Nephron (organoid): ENCODE results near the gene XPO6.

ENCODE experiments used
- H3K27ac Mint-ChIP-seq, 3 experiments: 2 replicates each; pipeline ENCODE4 v1.8.0; 2020; ENCODE audit warnings: mixed read lengths in 3 of 3, mild to moderate bottlenecking in 2 of 3, moderate library complexity in 1 of 3
- H3K27me3 Mint-ChIP-seq: 2 replicates; pipeline ENCODE4 v1.8.0; 2021; ENCODE audit warnings: low read depth, mild to moderate bottlenecking, moderate library complexity, mixed read lengths
- H3K36me3 Mint-ChIP-seq: 2 replicates; pipeline ENCODE4 v1.8.0; 2020; ENCODE audit warnings: low read depth, mixed read lengths
- H3K4me1 Mint-ChIP-seq: 2 replicates; pipeline ENCODE4 v1.8.0; 2020; ENCODE audit warnings: mixed read lengths
- H3K4me3 Mint-ChIP-seq, 3 experiments: 2 replicates each; pipeline ENCODE4 v1.8.0; 2020; ENCODE audit warnings: mild to moderate bottlenecking in 3 of 3, mixed read lengths in 3 of 3, moderate library complexity in 2 of 3
- H3K9me3 Mint-ChIP-seq: 2 replicates; pipeline ENCODE4 v1.8.0; 2020; ENCODE audit warnings: mixed read lengths
- TF ChIP-seq, protein P1 (sequence below), 3 experiments: fragments of 200-600 bp; sonication (generic); IDR thresholded peaks; one replicate each; pipeline ENCODE4 v1.5.0; 2021; ENCODE audit warnings: antibody characterized with exemption in 3 of 3; ENCODE audit not compliant: unreplicated experiment in 3 of 3

Gene XPO6

GRCh38 chr16:28182183-28182582 is 29.6 kb downstream of the XPO6 start:
- H3K9me3 Mint-ChIP-seq, result peaks cover 3% of the 10 kb centered on the region

DNA sequence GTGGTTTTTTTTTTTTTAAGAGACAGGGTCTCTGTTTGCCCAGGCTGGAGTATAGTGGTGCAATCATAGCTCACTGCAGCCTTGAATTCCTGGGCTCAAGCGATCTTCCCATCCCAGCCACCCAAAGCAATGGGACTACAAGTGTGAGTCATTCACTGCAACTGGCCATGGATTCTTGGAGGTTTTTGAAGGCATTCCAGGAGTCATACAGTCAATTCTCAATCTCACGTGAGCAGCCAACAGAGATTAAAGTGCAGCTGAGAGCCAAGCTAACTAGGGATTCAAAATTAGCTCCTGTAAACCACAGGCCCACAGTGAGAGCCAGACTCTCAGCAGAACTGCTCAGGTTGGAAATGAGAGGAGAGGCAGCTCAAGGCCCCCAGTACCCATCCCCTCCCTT is 30.2 kb downstream of the XPO6 start:
- Mint-ChIP-seq H3K27me3 (no peaks in the 10 kb centered on the region), H3K4me1 (peaks cover 40% of the 10 kb centered on the region), H3K4me3 (no peak overlapping the region), H3K9me3 (peaks cover 3% of the 10 kb centered on the region), H3K27ac (peak overlapping the region in 2 of 3 experiments; percentile 45 to 88), H3K36me3 (peaks cover 33% of the 10 kb centered on the region)
- TF ChIP-seq, protein P1, sequence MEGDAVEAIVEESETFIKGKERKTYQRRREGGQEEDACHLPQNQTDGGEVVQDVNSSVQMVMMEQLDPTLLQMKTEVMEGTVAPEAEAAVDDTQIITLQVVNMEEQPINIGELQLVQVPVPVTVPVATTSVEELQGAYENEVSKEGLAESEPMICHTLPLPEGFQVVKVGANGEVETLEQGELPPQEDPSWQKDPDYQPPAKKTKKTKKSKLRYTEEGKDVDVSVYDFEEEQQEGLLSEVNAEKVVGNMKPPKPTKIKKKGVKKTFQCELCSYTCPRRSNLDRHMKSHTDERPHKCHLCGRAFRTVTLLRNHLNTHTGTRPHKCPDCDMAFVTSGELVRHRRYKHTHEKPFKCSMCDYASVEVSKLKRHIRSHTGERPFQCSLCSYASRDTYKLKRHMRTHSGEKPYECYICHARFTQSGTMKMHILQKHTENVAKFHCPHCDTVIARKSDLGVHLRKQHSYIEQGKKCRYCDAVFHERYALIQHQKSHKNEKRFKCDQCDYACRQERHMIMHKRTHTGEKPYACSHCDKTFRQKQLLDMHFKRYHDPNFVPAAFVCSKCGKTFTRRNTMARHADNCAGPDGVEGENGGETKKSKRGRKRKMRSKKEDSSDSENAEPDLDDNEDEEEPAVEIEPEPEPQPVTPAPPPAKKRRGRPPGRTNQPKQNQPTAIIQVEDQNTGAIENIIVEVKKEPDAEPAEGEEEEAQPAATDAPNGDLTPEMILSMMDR (IDR thresholded peaks at IDR 0.05; ENCODE audit: unreplicated experiment in 3 of 3), result no peak

More at GRCh38 chr16:28182183-28182582, 29.6 kb downstream of the XPO6 start:
- H3K27ac Mint-ChIP-seq, result peak overlapping the region; percentile 45 to 88 (median 53)
- H3K36me3 Mint-ChIP-seq, result peaks cover 27% of the 10 kb centered on the region
- TF ChIP-seq, protein P1 (IDR thresholded peaks at IDR 0.05; ENCODE audit: unreplicated experiment in 3 of 3), result no peak
- H3K4me1 Mint-ChIP-seq, result peaks cover 40% of the 10 kb centered on the region
- no peaks in the 10 kb centered on the region for H3K27me3 Mint-ChIP-seq
- H3K4me3 Mint-ChIP-seq, result no peak overlapping the region

DNA sequence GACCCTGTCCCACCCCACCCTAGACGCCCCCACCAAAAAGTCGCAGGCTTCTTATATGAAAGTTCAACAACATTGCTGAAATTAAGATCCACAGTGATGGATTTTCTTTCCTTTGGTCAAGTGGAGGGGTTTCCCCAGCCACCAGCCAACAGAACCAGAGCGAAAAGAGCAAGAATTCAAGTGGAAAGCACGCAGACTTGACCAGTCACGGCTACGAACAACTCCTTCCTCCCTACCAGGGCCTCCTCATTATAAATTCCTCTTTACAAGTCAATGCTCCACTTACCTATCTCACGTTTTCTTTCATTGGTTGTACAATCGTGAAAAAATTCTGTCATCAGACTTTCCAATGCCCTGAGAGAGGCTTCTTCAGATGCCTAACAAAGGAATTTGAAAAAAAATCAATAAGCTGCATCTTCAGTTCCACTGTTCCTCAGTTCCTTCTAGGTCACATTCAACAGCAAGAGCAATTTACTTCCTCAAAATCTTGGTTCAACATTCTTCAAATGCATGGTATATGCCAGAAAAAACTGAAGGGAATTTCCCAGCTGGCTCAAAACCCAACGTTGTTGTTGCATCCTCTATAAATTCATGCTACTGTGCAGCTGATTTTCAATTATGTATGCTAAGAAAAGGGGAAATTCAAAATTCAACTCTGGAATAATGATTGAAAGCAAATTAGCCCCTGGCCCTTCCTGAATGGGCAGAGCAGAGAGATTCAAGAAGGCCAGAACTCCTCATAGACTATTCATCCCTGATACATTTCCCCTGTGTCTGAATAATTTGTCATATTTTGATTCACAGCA is 30.9 kb downstream of the XPO6 start:
- H3K9me3 Mint-ChIP-seq, result peaks cover 3% of the 10 kb centered on the region

DNA sequence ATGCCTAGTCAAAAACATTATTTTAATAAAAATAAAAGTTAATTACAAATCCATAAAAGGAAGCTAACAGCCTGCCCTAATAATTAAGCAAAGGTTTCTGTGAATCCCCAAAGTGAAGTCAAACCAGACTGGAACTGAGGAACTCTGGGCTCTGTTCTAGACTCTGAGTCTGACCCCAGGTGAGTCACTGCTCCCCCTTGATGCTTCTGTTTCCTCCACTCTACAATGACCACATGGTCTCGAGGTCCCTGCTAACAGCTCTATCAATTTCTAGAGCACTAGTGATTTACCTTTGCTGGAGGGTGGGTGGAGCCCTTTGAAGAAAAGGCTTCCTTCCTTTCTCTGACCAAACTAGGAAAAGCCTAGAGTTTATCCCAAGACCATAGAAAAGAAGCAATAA is 32.4 kb downstream of the XPO6 start:
- H3K36me3 Mint-ChIP-seq, result peaks cover 47% of the 10 kb centered on the region
- no peak overlapping the region for H3K4me3 Mint-ChIP-seq
- H3K9me3 Mint-ChIP-seq, result peaks cover 2% of the 10 kb centered on the region
- TF ChIP-seq, protein P1 (IDR thresholded peaks at IDR 0.05; ENCODE audit: unreplicated experiment in 3 of 3), result no peak
- no peak overlapping the region for H3K27ac Mint-ChIP-seq
- peaks cover 40% of the 10 kb centered on the region for H3K4me1 Mint-ChIP-seq
- H3K27me3 Mint-ChIP-seq, result no peaks in the 10 kb centered on the region

More for the DNA sequence above, 30.9 kb downstream of the XPO6 start:
- Mint-ChIP-seq H3K27me3 (no peaks in the 10 kb centered on the region), H3K4me1 (peaks cover 40% of the 10 kb centered on the region), H3K27ac (peak overlapping the region in 2 of 3 experiments; percentile 45 to 88), H3K36me3 (peaks cover 37% of the 10 kb centered on the region), H3K4me3 (no peak overlapping the region)
- TF ChIP-seq, protein P1 (IDR thresholded peaks at IDR 0.05; ENCODE audit: unreplicated experiment in 3 of 3), result no peak

DNA sequence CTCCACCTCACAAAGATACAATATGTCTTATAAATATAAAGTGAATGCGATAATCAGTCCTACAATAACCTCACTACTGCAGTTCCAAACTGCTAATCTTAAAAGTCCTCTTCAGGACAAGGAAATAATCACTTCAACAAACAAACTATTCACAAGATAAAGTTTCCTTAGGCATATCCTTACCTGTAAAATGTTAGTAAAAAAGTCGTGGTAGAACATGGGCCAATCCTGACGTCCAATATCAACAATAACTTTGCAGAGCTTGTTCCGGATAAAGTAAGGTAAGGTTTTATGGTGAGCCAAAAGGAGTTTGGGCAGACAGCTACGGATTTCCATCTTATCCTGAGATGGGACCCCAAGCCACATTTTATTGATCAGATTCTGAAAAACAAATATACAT is 36.0 kb downstream of the XPO6 start:
- no peaks in the 10 kb centered on the region for H3K9me3 Mint-ChIP-seq
- peaks cover 3% of the 10 kb centered on the region for H3K4me1 Mint-ChIP-seq
- TF ChIP-seq, protein P1 (IDR thresholded peaks at IDR 0.05; ENCODE audit: unreplicated experiment in 3 of 3), result no peak
- no peaks in the 10 kb centered on the region for H3K27me3 Mint-ChIP-seq
- peaks cover 57% of the 10 kb centered on the region for H3K36me3 Mint-ChIP-seq
- no peak overlapping the region for H3K27ac Mint-ChIP-seq
- H3K4me3 Mint-ChIP-seq, result no peak overlapping the region

DNA sequence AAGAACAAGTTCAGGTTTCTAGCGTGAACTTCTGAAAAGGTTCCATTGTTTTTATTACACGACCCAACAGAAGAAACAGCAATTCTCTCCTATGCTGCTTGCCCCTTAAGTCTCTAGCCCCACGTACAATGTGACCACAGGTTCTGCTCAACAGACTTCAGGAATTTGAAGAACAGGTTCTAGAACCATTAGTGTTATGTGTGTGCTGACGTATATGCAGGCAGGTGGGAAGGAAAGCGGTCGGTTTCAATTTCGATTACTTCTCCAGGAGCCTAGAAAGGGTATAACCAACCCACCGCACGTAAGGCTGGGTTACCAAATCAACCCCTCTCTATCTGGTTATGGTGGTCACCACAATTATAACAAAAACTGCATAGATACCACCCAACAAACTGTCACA is 39.4 kb downstream of the XPO6 start:
- no peaks in the 10 kb centered on the region for H3K4me1 Mint-ChIP-seq
- H3K9me3 Mint-ChIP-seq, result no peaks in the 10 kb centered on the region
- H3K27me3 Mint-ChIP-seq, result no peaks in the 10 kb centered on the region
- TF ChIP-seq, protein P1 (IDR thresholded peaks at IDR 0.05; ENCODE audit: unreplicated experiment in 3 of 3), result no peak
- no peak overlapping the region for H3K4me3 Mint-ChIP-seq
- no peak overlapping the region for H3K27ac Mint-ChIP-seq
- H3K36me3 Mint-ChIP-seq, result peaks cover 55% of the 10 kb centered on the region
